Measurements from ENCODE around the gene WDHD1.
"Not testable (repeated sequence)": the region's sequence is repeated elsewhere in the genome, so short reads cannot be mapped to it uniquely, and the experiment has no call there.

WDHD1 gene

DNA sequence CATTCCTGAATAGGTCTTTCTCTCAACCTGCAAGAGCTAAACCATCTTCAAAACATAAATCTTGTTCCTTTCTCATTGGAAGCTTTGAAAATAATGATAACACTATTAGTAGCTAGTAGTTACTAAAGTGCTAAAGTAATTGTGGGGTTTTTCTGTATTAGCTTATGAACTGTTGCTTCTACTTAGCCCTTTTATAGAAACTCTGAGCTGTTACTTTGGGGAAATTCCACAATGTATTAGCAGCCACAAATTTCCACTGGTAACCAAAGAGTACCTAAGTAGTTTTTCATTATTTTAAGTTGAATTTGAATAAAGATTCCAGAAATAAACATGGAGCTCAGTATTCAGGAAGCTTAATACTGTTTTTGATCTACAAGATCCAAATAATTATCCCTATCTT is 18.2 kb upstream of the WDHD1 start:
- DNase-seq, result no peak

DNA sequence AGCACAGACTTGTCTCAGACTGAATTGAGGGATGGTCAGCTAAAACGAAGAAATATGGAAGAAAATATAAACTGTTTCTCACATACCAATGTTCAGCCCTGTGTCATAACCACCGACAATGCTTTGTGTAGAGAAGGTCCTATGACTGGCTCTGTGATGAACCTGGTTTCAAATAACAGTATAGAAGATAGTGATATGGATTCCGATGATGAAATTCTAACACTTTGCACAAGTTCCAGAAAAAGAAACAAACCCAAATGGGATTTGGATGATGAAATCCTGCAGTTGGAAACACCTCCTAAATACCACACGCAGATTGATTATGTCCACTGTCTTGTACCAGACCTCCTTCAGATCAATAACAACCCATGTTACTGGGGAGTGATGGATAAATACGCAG is 16.6 kb upstream of the WDHD1 start:
- DNase-seq, result no peak

DNA sequence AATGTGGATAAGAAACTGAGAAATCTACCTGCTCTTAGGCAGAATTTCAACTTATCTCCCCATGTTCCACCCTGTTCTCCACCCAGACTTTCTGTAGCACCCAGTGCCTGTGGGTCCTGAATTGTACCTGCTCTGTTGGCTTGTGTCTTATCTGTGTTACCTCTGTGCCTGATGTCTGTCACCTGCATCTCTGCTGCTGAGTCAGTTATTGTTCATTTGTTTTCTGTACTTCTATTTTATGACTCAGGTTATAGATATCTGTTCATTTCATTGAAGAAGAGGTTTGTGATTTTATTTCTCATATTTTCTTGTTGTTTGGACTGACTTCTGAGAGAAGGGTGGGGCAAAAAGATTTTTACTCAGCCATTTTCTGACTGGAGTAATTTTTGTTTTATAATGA is 11.8 kb upstream of the WDHD1 start:
- no peak for DNase-seq

DNA sequence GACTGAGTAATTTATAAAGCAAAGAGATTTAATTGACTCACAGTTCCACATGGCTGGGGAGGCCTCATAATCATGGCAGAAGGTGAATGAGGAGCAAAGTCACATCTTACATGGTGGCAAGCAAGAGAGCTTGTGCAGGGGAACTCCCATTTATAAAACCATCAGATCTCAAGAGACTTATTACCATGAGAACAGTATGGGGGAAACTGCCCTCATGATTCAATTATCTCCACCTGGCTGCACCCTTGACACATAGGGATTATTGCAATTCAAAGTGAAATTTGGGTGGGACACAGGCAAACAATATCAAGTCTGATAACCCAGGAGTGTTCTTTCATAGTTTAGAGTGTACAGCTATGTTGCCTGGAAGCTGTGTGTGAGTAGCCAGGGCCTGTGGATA is 11.1 kb upstream of the WDHD1 start:
- DNase-seq, result not testable (repeated sequence)

DNA sequence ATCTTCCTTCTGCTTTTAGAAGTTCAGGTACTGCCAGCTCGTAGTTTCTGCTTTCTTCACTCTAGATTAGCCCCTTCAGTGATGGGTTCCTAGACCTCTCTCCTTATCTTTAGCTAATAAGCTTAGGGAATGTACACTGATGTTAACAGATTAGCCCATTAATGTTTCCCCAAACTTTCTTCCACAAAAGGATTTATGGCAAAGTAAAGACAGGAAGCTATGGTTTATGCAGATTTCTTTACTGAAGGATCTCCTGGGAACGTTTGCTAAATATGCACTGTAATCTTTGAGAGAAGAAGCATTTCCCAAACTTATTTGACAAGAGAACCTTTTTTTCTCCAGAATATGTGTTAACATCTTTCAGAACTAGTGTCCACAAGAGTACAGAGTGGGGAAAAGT is 4.3 kb upstream of the WDHD1 start:
- DNase-seq, result no peak

DNA sequence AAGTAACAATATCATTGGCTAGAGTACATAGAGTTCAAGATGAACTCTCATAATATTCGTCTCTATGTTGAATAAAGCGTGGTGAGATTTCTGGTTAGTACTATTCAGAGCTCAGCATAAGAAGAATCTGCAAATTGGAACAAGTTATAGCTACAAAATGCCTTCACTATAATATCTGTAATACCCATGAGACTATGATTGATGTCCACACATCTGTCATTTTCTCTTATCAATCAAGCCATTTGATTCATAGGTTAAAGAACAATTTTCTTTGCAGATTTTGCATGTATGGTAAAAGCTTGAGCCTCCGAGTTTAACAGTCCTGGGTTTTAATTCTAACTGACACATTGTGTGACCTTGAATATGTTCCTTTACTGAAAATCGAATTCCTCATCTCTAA is 1.6 kb upstream of the WDHD1 start:
- DNase-seq, result no peak

DNA sequence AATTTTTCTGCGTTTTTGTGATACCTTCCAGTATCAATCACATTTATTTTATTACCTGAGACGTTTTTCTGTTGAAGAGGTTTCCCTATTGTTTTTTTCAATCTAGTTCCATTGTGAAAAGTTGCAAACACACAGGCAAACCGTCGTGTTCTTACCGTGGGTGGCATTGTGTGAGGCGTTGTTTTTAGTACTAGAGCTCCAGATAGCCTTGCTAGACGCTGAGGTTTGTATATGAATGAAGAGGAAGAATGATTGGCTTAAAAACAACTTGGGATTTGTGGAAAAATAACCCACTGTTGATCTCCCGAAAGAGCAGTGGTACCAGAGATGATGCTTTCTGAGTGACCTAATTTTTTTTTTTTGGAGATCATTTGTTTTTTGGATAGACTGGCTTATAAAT is 1.2 kb upstream of the WDHD1 start:
- no peak for DNase-seq

DNA sequence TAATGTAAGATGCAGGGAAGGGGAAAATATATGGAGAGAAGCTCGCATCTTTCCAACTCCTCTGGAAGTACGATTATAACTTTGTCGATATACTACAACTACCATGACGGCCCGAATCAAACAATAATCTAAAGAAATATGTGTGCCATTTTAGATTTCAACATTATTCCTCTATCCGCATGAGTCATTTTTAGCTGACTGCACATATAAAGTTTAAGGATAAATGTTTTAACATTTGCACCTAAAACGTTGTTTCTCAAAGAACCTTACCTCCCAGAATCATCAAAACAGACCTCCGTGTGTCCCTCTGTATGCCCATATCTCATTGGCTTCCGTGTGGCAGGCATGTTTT is 482 bp downstream of the WDHD1 start:
- DNase-seq, result no peak

DNA sequence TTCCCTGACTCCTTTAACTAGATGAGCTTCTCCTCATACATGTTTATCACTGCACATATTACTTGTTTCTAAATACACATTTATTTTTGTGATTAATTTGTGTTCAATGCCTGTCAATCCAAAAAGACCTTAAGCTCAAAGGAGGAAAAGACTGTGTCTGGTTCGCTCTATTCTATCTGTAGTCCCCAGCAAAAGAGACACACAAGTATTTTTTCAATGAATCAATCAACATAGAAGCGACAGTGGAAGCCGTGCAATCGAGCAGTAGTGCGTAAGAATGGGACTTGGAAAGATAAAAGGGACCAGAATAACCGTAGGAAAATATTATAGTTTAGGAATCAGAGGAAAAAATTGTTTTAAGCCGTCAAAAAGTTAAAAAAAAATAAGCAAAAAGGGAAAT is 951 bp downstream of the WDHD1 start:
- no peak for DNase-seq

DNA sequence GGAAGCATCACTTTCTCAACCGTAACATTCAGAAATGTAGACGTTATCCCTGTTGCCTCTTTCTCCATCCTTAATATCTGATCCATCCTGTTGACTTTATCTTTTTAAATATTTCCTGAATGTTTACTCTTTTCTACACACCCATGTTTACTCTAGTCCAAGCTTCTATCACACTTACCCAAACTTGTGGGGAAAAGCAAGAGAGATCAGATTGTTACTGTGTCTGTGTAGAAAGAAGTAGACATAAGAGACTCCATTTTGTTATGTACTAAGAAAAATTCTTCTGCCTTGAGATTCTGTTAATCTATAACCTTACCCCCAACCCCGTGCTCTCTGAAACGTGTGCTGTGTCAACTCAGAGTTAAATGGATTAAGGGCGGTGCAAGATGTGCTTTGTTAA is 2.5 kb downstream of the WDHD1 start:
- not testable (repeated sequence) for DNase-seq

DNA sequence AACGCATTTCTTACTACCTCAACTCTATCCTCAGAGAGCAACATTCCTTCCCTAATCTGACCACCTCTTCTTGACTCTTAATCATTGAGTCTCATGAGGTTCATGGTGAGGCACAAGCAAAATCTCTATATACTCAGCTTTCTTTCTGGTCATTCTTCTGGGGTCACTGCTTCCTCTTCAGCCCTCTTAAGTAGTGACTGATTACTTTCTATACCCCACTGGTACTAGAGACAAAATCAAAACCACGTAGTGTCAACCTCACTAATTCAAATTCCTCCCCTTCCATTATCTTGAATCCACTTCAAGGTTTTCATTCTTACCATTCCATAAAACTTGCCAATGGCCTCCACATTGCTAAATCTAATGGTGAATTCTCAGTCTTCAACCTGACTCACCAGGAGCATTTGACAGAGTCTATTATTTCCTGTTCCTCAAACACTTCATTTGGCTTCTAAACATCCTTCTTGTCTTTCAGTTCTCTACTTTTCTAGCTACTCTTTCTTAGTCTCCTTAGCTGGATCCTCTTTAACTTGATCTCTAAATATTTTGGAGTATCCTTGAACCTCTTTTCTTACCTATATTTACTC is 6.8 kb downstream of the WDHD1 start:
- DNase-seq, result no peak

DNA sequence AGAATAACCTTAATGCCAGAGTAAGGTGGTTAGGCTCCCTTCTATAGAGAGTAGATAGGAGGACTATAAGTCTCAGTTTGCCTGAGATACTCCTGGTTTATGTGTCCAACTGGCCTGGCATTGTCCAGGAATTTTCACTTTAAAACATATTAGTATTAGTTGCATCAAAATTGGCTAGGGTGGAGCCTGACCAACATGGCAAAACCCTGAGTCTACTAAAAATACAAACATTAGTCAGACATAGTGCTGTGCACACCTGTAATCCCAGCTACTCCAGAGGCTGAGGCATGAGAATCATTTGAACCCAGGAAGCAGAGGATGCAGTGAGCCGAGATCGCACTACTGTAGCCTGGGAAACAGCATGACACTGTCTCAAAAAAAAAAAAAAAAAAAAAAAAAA is 11.9 kb downstream of the WDHD1 start:
- no peak for DNase-seq

DNA sequence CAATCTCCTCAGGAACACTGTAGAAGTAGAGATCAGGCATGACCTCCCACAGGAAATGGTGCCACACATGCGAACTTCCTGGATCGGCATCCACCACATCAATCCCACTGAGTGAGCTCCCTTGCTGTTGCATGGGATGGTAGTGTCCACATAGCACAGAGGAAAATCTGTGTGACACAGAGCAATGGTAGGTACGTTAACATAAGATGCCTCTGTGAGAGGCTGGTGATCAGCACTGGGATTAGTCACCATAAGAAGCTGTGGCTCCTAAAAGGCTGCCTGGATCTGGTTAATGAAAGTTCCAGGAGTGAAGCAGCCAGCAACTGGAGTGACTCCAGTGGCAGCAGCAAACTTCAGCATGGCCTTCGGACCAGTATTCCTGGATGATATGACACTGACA is 21.8 kb downstream of the WDHD1 start:
- DNase-seq, result no peak

DNA sequence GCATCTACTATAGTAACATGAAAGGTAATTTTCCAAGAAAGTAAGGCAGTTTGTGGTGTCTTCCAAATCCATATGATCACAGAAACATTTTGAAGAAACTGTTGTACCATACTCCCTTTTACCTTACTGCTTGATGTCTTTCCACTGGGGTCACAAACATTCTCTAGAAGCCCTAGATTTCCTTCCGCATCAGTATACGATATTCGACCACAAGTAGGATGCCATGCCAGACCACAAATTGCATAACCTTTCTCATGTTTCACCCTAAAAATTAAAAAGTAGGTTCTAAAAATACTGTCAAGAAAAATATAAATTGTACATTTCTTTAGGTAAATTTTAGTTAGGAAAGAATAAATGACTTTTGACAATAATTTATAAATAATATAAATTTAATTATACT is 26.5 kb downstream of the WDHD1 start:
- DNase-seq, result no peak

DNA sequence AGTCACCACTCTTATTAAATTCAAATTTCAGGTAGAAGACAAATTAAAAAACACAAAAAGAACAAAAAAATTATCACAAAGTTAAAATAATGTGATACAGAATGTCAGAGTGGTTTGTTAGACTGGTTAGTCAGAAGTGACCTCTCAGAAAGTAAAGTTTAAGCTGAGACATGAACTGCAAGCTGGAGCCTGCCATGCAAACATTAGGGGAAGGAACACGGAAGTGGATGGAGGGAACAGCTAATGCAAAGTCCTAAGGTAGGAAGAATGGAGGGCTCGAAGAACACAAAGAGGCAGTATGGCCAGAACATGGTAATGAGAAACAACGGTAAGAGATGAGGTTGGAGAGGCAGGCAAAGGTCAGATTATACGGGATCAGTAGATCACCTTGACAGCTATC is 41.7 kb downstream of the WDHD1 start:
- DNase-seq, result no peak

DNA sequence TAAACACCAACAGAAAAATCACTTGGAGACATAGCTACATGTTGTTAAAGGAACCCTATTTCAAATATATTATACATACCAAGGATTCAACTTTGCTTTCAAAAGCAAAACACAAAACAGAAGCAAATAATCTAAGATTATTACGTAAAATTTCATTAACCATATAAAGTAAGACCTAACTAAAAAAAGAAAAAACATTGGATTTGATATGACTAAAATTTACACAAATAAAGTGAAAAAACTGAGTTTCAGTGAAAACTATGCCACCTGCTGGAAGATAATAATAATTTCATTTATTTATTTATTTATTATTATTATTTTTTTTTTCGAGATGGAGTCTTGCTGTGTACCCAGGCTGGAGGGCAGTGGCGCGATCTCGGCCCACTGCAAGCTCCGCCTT is 45.2 kb downstream of the WDHD1 start:
- DNase-seq, result no peak

DNA sequence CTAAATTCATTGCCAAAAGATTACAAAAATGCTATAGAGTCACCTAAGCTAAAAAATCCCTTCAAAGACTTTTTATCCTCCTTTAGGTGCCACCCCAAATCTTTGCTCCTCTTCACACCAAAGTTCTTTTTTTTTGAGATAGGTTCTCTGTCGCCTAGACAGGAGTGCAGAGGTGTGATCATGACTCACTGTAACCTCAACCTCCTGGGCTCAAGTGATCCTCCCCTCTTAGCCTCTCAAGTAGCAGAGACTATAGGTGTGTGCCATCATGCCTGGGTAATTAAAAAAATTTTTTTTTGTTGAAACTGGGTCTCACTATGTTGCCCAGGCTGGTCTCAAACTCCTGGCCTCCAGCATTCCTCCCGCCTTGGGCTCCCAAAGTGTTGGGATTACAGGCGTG is 47.9 kb downstream of the WDHD1 start:
- DNase-seq, result no peak

DNA sequence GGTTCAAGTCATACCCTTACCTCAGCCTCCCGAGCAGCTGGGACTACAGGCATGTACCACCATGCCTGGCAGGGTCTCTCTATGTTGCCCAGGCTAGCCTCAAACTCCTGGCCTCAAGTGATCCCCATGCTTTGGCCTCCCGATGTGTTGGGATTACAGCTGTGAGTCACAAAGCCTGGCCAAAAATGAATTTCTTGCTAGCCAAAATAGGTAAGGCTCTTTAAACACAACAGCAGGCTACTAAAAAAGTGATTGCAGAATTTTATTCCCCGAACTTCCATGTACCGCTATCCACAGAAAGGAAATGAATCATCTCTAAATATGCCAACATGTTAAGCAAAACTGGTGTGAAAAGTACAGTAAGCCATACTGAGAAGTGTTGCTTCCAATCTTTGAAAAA is 50.6 kb downstream of the WDHD1 start:
- no peak for DNase-seq

DNA sequence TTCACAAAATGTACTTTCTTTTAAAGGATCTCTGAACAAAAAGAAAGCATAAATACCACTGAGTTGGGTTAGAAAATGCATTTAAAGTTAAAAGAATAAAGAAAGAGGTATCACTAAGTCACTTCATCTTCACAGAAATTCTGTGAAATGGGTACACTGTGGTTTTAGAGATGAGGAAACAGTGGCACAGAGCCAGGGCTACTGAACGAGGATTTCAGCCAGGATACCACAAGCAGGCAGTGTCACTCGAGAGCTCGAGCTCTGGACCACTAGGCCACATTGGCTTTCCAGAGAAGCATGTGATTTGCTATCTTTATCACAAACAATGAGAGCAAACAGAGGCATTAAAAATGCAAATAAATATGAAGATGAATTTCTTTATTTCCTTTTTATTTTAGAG is 51.0 kb downstream of the WDHD1 start:
- no peak for DNase-seq

DNA sequence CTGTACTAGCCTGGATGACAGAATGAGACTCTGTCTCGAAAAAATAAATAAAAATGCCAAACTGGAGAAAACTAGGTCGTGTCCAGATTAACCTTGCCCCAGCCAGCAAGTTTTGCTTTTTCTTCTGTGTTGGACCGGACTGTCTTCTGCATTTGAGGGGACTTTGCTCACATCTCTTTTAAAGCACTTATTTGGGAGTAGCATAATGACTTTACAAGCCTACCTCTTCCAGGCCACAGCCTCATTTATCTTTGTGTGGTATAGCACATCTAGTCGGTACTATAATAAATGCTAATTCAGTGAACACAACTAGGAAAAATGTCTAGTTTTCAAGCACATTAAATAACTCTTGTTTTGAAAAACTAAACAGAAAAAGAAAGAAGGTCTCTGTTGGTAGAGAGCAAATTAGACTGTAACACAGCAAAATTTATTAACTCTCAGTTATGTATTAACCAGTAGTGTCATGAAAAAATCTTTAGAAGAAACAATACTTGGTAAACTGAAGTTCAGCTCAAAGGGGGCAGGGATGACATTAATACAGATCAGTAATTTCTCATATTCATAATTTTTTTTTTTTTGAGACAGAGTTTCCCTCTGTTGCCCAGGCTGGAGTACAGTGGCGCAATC is 52.0 kb downstream of the WDHD1 start:
- no peak for DNase-seq

DNA sequence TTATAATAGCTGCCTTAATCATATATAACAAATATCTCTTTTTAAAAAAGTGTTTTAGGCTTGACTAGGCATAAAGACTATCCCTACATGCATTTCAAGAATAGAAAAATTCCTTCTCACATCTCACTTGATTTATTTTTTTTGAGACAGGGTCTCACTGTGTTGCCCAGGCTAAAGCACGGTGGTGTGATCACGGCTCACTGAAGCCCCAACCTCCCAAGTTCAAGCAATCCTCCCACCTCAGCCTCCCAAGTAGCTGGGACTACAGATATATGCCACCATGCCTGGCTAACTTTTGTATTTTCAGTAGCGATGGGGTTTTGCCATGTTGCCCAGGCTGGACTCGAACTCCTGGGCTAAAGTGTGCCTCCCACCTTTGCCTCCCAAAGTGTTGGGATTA is 59.4 kb downstream of the WDHD1 start:
- no peak for DNase-seq

DNA sequence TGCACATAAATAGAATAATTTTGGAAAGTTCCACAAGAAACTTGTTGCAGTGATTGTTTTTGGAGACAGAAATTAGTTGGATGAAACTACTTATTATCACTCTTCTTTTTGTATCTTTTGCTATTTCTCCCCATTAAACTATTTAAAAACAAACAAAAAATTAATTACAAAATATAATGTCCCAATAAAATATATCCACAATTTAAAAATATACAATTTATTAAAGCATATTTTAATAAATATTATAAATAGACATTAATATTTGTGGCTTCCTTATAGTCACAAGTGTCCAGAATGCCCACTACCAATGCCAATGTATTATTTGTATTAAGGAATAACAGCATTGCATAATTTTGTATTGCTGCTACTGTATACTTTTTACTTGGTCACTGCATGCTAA is 71.8 kb downstream of the WDHD1 start:
- DNase-seq, result no peak

DNA sequence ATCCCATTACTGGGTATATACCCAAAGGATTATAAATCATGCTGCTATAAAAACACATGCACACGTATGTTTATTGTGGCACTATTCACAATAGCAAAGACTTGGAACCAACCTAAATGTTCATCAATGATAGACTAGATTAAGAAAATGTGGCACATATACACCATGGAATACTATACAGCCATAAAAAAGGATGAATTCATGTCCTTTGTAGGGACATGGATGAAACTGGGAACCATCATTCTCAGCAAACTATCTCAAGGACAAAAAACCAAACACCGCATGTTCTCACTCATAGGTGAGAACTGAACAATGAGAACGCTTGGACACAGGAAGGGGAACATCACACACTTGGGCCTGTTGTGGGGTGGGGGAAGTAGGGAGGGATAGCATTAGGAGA is 73.3 kb downstream of the WDHD1 start:
- DNase-seq, result not testable (repeated sequence)

DNA sequence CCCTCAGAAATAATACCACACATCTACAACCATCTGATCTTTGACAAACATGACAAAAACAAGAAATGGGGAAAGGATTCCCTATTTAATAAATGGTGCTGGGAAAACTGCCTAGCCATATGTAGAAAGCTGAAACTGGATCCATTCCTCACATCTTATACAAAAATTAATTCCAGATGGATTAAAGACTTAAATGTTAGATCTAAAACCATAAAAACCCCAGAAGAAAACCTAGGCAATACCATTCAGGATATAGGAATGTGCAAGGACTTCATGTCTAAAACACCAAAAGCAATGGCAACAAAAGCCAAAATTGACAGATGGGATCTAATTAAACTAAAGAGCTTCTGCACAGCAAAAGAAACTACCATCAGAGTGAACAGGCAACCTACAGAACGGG is 74.1 kb downstream of the WDHD1 start:
- not testable (repeated sequence) for DNase-seq

DNA sequence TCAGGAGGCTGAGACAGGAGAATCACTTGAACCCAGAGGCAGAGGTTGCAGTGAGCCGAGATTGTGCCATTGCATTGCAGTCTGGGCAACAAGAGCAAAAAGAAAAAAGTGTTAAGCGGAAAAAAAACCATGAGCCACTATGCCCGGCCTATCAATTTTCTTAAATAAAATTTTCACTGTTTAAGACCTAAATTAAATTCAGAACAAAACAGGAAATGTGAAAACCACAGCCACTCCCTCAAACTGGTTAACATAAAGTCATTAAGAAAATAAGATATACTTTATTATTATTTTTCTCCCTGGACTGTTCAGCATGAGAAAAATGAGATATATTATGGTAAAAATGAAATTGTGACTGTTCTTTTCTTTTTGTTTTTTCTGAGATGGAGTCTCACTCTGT is 79.7 kb downstream of the WDHD1 start:
- no peak for DNase-seq

DNA sequence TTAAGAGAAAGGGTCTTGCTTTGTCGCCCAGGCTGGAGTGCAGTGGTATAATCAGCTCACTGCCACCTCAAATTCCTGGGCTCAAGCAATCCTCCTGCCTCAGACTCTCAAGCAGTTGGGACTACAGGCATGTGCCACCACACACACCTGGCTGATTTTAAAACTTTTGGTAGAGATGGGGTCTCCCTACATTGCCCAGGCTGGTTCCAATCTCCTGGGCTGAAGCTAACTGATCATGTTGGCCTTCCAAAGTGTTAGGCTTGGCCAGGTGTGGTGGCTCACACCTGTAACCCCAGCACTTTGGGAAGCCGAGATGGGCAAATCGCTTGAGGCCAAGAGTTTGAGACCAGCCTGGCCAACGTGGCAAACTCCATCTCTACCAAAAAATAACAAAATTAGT is 80.4 kb downstream of the WDHD1 start:
- no peak for DNase-seq

Data from activated CD4-positive, alpha-beta T cell treated with anti-CD3 and anti-CD28 coated beads, Interleukin-2, amount 50 U/mL, for 1 hour (primary cell).